GM10266 (cell line): ENCODE data around the gene HECTD4.

Experiments used
- DNase-seq: peaks from one replicate; pipeline ENCODE4 v3.0.0; 2012; ENCODE audit errors: extremely low spot score
- CTCF ChIP-seq: IDR thresholded peaks from 2 replicates; pipeline ENCODE4 v1.5.1; 2012; ENCODE audit warnings: mild to moderate bottlenecking, low read depth; ENCODE audit not compliant: control insufficient read depth, insufficient read depth; ENCODE audit errors: missing control alignments

Gene HECTD4

GRCh38 chr12:112327209-112327938 lies 54.9 kb downstream of the HECTD4 start:
- DNase-seq = no peak
- no peak for TF ChIP-seq CTCF

GRCh38 chr12:112325622-112326207 lies 56.5 kb downstream of the HECTD4 start:
- DNase-seq = no peak
- no peak for TF ChIP-seq CTCF

- DNase-seq = no peak
- TF ChIP-seq CTCF = no peak
Measured at GRCh38 chr12:112325157-112325556, 57.1 kb downstream of the HECTD4 start.

- TF ChIP-seq CTCF = no peak
- no peak for DNase-seq
Measured at GRCh38 chr12:112322882-112323547, 59.2 kb downstream of the HECTD4 start.

GRCh38 chr12:112322441-112322840 lies 59.8 kb downstream of the HECTD4 start:
- DNase-seq = no peak
- TF ChIP-seq CTCF = no peak

GRCh38 chr12:112321245-112321644 lies 61.0 kb downstream of the HECTD4 start:
- no peak for DNase-seq
- no peak for TF ChIP-seq CTCF

- DNase-seq = no peak
- TF ChIP-seq CTCF = no peak
Measured at GRCh38 chr12:112319395-112319794, 62.8 kb downstream of the HECTD4 start.
